Omental fat pad (tissue), 4 donors: ENCODE measurements around the gene COL4A6. TPM values are rescaled to one million over a fixed set of nuclear protein-coding genes. Genes with fewer than 3 reads are reported as not detected.

Experiments
- ATAC-seq: fragments of 150-250 bp; one replicate; pipeline ENCODE4 v1.9.1; 2016; ENCODE audit warnings: mild to moderate bottlenecking, moderate library complexity; ENCODE audit not compliant: low FRiP score
- DNase-seq: peaks from one replicate; pipeline ENCODE4 v3.0.0-alpha.2; 2019; ENCODE audit warnings: low spot score
- total RNA-seq, 4 donors: library from RNA; depleted of rRNA; stranded (reverse); fragments of >200 nt; gene quantifications; one replicate each; pipeline ENCODE4 v1.1.0, GENCODE V29; 2016
- TF ChIP-seq, protein P1 (sequence below), 3 donors: fragments of 450-650 bp; IDR thresholded peaks; one replicate each; pipeline ENCODE4 v1.5.1; 2016 to 2017; ENCODE audit warnings: antibody characterized with exemption in 3 of 3, mild to moderate bottlenecking in 3 of 3, moderate library complexity in 2 of 3

COL4A6 gene
- total RNA-seq, 4 donors from 2014 or later: 0.38 to 4.5 (median 2.4) TPM

DNA sequence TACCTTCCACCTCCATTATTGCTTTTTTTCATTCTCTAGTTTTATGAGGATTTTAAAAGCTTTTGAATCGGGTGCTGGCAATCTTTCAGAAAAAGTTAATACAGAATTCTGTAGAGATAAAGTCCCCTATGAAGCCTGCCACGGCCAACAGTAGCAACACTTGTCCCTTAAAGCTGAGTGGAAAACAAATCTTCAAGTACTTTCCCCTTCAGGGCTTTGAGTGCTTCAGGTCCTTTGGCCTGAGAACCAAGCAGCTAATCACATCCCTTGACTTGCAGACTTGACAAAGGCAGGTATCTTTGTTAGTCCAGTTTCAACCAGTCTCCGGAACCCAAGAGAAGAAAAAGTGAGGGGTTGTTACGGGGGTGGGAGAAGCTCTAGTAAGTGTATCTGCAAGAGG, 202.2 kb downstream of the COL4A6 start:
- ATAC-seq: no peak
- DNase-seq: no peak
- TF ChIP-seq, protein P1, sequence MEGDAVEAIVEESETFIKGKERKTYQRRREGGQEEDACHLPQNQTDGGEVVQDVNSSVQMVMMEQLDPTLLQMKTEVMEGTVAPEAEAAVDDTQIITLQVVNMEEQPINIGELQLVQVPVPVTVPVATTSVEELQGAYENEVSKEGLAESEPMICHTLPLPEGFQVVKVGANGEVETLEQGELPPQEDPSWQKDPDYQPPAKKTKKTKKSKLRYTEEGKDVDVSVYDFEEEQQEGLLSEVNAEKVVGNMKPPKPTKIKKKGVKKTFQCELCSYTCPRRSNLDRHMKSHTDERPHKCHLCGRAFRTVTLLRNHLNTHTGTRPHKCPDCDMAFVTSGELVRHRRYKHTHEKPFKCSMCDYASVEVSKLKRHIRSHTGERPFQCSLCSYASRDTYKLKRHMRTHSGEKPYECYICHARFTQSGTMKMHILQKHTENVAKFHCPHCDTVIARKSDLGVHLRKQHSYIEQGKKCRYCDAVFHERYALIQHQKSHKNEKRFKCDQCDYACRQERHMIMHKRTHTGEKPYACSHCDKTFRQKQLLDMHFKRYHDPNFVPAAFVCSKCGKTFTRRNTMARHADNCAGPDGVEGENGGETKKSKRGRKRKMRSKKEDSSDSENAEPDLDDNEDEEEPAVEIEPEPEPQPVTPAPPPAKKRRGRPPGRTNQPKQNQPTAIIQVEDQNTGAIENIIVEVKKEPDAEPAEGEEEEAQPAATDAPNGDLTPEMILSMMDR (IDR thresholded peaks at IDR 0.05): no peak

DNA sequence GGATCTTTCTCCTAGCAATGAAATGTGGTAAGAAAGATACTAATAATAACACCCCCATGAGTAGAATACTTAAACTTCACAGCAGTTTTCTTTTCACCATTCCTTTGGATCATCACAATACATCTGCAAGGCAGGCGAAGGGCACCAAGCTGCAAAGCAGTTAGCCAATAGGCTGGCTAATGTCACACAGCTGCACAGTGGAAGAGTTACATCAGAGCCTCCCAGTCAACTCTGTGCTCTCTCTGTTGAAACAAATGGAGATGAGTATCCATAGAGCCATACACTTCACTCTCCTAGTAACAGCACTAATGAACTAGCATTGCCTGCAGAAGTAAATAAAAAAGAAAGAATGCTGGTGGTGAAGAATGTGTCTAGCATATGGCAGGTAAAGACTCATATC, 207.6 kb downstream of the COL4A6 start:
- no peak for DNase-seq
- ATAC-seq: no peak
- TF ChIP-seq, protein P1 (IDR thresholded peaks at IDR 0.05): no peak

DNA sequence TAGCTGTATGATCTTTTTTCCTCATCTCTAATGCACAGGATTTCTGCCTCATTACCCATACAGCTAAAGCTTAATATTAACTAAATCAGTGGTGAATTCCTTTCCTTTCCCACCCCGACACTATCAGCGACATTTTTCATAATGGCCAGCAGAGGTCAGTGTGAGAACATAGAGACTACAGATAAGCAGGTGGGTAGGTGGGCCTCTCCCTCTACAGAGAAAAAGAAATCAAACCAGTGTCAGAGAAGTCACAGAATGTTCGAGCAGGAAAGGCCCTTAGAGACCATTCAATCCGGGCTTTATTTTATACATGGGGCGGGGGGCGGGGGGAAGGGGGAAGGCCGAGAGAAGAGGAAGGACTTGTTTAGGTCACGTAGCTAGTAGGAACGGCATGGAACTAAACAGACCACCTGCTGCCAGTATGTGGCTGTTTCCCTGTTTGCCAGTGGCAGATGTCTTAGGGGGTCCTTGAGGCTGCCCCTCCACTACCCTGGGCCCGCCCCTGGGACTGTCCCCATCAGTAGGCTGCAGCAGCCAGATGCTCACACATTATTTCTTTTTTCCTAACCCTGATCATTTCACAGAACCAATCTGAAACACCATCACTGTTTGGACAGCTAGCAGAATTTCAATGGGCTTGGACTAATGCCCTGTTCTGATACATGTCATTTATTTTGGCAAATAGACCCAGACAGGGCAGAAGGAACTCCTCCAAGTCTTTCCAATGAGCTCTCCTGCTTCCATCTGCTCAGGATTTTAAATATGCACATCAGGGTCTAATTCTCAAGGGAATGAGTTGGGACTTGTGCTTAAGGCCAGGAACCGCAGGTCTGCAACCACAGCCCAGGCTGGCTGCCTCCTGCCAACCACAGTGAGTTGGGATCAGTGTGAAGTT, 213.2 kb downstream of the COL4A6 start:
- ATAC-seq (no peak), DNase-seq (no peak)
- TF ChIP-seq, protein P1 (IDR thresholded peaks at IDR 0.05): no peak

DNA sequence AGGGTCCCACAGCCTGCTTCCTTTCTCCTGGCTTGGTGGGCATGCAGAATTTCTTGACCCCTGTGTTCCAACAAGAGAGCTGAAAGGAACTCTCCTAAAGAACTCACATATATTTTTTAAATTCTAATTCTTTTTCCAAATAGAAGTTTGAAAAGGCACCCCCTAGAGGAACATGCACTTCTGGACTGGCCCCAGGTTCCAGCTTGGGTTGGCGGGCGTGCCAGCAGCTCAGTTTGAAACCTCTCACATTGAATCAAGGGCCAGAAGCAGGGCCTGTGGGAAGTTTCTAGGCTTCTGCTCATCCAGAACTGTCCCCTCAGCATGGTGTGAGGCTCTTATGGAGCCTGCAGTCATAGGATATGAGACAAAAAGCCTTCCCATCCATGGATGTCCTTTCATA, 214.0 kb downstream of the COL4A6 start:
- ATAC-seq (no peak), DNase-seq (no peak)
- TF ChIP-seq, protein P1 (IDR thresholded peaks at IDR 0.05): no peak

DNA sequence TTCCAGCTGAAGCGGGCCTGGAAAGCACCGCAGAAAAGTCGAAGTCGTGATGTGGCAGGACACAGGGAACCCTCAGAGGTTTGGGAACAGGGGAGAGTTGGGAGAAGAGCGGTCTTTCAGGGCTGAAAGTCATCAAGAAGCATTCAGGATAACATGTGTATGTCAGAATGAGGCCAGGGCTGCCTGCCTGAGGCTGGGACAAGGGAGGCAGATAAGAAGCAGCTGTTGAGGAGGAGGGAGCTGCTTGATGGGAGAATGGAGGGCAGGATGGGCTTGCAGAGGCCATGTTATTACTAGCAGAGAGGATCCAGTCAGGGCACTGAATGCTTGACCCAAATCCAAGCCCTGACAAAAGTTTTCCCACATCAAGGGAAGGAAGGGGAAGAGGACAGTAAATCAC, 214.6 kb downstream of the COL4A6 start:
- ATAC-seq (no peak), DNase-seq (no peak)
- TF ChIP-seq, protein P1 (IDR thresholded peaks at IDR 0.05): no peak

DNA sequence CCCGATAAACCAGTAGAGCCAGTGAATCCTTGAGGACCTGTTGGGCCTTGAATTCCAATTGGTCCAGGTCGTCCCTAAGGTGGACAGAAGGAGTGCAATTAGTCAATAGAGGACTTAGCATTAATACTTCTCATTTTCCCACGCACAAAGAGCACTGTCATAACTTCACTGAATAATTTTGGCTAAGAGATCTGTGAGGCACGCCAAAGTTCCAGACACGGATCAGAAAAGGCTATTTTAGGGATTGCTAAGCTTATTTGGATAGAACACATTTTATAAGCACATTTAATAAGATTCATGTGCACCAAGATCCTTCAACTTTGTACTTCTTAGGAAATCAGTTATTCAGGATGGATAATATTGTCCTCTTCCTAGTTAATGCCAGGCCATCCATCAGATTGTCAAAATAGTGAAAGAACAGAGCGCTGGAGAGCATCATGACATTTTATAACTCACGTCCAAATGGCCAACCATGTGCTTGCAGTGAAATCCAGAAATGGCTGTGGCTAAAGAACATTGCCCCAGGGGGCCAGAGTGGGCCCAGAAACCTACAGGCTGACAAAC, 216.8 kb downstream of the COL4A6 start:
- TF ChIP-seq, protein P1 (IDR thresholded peaks at IDR 0.05): no peak
- no peak for ATAC-seq
- no peak for DNase-seq
